SW 1271 (cell line): ENCODE measurements around the gene MAN1C1.
A peak's percentile ranks its signal among the peaks of the same experiment; 100 is the strongest.

Experiments
- DNase-seq, 2 experiments: peaks; one replicate each; lab custom pipeline; 2025; lab: John Stamatoyannopoulos, UW

The MAN1C1 gene

GRCh38 chr1:25817840-25818501 is 201.4 kb downstream of the MAN1C1 start:
- no peak for DNase-seq

- no peak for DNase-seq
These were observed 202.0 kb downstream of the MAN1C1 start for GRCh38 chr1:25818569-25818968.

GRCh38 chr1:25819491-25820246 is 203.1 kb downstream of the MAN1C1 start, which contains the start of gene MTFR1L:
TSS of gene MTFR1L (plus strand) at chr1:25819954. CDS start at chr1:25823105, 3,151 bp downstream.
- DNase-seq: peak; percentile 45 to 59

GRCh38 chr1:25820247-25821111 is 203.9 kb downstream of the MAN1C1 start:
- peak in 1 of 2 experiments; percentile 9 for DNase-seq

GRCh38 chr1:25821112-25821476 is 204.5 kb downstream of the MAN1C1 start:
- DNase-seq: no peak

GRCh38 chr1:25821630-25822091 is 205.1 kb downstream of the MAN1C1 start:
- no peak for DNase-seq

- no peak for DNase-seq
These were observed 209.0 kb downstream of the MAN1C1 start for GRCh38 chr1:25825605-25826004.

- DNase-seq: no peak
These were observed 210.0 kb downstream of the MAN1C1 start for GRCh38 chr1:25826571-25826970.

GRCh38 chr1:25828491-25828890 is 211.9 kb downstream of the MAN1C1 start:
- DNase-seq: no peak

GRCh38 chr1:25829046-25829445 is 212.5 kb downstream of the MAN1C1 start:
- no peak for DNase-seq

GRCh38 chr1:25831569-25832196 is 215.1 kb downstream of the MAN1C1 start:
- DNase-seq: no peak

GRCh38 chr1:25832336-25833037 is 215.9 kb downstream of the MAN1C1 start:
- no peak for DNase-seq

GRCh38 chr1:25833158-25833557 is 216.6 kb downstream of the MAN1C1 start:
- DNase-seq: no peak
